CD4-positive, alpha-beta T cell treated with Interleukin-12 subunit alpha and Interleukin-12 subunit beta, for 1 hour (primary cell): ENCODE results near the gene CPSF4.
"Not testable (repeated sequence)": the region's sequence is repeated elsewhere in the genome, so short reads cannot be mapped to it uniquely, and the experiment has no call there.

ENCODE experiments used
- DNase-seq: peaks from one replicate; pipeline ENCODE4 v3.0.0-alpha.2; 2020

The CPSF4 gene

GRCh38 chr7:99497766-99498545, 59.2 kb downstream of the CPSF4 start:
- peak; percentile 30 for DNase-seq

GRCh38 chr7:99498546-99498944, 59.8 kb downstream of the CPSF4 start:
- no peak for DNase-seq

GRCh38 chr7:99499371-99499720, 60.6 kb downstream of the CPSF4 start:
- peak; percentile 52 for DNase-seq

GRCh38 chr7:99499721-99500636, 61.2 kb downstream of the CPSF4 start, which contains the start of gene ZNF394:
ZNF394 (minus strand) TSS chr7:99500281; CDS start chr7:99500093, 188 bp downstream.
- peak; percentile 90 for DNase-seq

- no peak for DNase-seq
Measured at GRCh38 chr7:99500637-99501009, 61.9 kb downstream of the CPSF4 start.

GRCh38 chr7:99501236-99501635, 62.5 kb downstream of the CPSF4 start:
- not testable (repeated sequence) for DNase-seq

GRCh38 chr7:99504281-99504602, 65.5 kb downstream of the CPSF4 start:
- DNase-seq = no peak

GRCh38 chr7:99504603-99505323, 66.0 kb downstream of the CPSF4 start, which contains the start of gene ZKSCAN5:
ZKSCAN5 (plus strand) TSS chr7:99504662; CDS start chr7:99506045, 1,383 bp downstream.
- peak; percentile 97 for DNase-seq

GRCh38 chr7:99505324-99505662, 66.5 kb downstream of the CPSF4 start:
- no peak for DNase-seq
